NCI-H1930 (cell line): ENCODE measurements around the gene CELF2.

ENCODE experiments used
- DNase-seq, 2 experiments: peaks; one replicate each; lab custom pipeline; 2025; lab: John Stamatoyannopoulos, UW

CELF2 gene

DNA sequence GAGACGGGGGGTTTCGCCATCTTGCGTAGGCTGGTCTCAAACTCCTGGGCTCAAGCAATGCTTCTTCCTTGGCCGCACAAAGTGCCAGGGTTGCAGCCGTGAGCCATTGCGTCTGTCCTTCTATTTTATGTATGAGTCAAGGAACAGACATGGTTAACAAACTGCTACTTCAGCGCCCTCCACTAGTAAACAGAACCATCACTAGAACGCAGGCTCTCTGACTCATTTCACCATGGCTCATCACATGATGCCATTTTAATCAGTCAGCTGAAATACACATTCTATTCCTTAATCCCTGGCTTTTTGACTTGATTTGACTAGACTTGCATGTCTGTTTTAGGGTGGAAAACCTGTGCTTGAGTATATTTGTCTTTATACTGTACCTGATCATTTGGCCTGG, 41.3 kb downstream of the CELF2 start:
- no peak for DNase-seq

DNA sequence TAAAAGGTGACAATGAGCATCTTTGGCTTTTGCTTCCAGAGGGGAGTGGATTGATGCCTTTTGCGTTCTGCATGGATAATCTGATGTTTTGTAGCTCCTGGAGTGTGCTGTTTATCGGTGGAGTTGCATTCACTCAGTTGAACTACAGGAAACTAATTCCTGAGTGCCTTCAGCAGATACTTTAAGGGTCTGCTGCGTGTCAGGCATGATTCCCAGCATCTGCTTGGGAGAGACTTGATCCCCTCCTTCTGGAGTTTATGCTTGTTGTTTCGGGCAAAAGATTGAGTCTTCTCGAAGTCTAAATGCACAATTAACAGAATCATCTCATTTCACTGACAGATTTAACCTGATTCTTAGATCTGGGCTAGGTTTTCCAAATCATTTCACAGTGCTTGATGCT, 46.2 kb downstream of the CELF2 start:
- DNase-seq = no peak

DNA sequence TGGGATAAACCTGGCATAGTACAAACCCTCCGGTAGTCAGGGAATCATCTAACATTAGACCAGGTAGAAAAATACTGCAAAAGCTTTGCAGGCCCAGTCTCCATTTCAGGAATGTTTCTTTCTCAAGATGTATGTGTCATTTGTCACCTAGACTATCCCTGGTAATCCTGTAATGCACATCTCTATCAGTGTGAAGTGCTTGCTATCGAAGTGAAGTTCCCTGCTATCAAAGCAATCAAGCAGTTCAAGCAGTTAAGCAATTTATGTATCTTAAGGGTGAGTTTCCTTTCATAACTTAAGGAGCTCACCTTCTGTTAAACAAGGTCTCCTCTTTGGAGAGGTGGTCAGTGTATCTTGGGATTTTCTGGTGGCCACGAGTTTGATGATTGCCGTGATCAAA, 47.2 kb downstream of the CELF2 start:
- no peak for DNase-seq

DNA sequence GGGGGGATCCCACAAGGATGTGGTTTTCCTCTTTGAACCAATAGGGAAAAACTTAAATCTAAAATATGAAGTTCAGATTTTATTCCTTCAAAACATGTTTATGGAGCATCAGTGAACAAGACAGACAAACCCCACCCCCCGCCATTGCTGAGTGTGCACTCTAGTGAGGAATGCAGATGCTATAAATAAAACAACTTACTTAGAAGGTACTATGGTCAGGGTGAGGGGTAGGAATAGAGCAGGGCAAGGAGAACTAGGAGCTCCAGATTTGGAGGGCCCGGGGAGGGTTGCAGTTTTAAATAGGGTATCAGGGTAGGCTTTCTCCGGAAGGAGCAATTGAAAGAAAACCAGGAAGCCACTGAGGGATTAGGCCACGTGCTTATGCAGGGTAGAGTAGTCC, 47.9 kb downstream of the CELF2 start:
- no peak for DNase-seq

DNA sequence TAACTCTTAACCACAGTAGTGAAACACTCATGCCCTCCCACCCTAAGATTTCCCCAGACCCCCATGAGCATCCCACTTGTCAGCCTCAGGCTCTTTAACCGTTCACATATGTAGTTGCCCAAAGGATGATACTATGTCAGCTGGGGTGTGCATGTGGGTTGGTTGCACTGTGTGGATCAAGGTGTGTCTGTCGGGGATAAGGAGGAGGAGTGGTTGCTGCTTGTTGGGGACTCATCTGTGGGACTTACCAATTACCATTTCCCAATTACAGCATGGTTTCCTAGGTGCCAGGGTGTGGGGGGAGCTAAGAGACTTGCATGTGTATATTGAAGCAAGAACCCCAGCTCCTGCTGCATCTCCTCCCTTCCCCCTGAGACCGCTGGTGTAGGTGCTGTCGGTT, 48.8 kb downstream of the CELF2 start:
- DNase-seq = no peak

DNA sequence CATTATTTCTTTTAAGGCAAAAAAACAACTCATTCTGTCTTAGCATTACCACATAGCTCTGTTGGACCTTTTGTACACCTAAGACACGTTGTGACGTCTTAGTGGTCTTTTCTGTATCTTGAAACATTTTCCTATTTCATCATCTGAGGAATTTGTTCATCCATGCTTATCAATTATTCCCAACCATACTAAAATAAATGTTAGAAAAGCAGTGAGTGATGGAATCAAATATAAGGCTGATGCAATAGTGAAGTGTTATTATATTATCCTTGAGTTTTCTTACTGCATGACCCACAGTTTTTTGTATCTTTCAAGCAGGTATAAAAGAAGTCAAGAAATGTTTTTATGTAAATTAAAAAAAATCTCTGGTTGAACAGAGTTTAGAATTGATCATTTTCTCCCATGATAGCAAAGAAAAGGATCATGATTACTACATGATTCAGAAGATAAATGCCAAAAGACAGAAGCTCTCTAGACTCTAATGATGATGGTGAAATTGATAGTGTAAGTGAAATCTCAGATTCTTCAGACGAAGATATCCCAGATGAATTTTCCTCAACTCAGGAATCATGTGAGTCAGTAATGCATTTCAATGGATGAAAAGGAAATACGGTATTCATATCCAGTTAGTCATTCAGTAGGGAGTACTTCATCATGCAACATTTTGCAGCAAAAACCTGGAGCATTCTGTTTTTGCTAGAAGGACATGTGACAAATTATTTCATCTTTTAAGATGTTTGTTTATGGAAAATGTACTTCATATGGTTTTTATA, 51.4 kb downstream of the CELF2 start:
- no peak for DNase-seq

DNA sequence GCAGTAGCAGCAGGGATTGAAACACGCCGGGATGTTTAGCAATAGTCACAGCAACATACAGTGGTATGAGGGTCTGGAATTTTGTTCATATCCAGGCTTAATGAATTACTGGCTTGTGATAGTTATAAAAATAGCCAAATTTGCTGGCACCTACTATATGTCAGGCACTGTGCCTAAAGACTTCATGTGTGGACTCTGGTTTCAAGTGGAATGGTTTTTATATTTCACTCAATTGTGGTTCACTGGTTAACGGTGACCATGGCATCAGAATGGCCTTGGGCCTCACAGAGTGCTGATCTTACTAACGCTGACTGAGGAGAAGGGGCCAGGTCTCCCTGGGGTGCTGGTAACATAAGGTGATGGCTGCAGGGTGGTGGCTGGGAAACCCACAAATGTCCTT, 55.7 kb downstream of the CELF2 start:
- no peak for DNase-seq

DNA sequence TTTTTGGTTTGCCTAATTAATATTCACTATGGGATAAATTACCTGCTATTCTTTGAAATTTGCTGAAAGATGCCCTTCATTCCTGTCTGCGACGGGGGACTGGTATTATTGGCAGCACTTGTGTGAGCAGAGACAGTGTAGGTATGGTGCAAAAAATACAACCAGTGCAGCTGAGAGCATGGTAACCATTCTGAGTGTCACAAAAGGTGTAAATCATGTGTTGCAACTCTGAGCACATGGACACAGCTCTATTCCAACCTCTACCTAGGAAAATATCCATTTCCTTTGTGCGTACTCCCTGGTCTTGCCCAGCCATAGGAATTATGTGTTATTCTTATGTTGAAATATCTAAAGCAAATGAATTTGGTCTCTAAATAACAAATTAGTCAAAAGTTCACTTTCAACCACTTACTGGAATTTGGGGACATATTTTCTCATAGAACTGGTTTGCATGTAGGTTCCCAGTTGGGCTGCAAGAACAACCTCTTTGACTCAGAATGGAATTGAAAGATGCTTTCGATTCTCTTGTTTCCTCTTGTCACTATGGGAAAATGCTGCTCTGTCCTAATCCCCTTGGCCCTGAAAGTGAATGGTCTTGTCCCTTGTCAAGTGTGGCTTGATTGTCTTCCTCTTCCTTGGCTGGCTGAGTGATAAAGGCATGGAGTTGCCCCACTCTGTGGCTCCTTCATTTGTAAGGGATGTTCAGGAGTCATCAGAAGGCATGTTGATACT, 57.0 kb downstream of the CELF2 start:
- DNase-seq = no peak

DNA sequence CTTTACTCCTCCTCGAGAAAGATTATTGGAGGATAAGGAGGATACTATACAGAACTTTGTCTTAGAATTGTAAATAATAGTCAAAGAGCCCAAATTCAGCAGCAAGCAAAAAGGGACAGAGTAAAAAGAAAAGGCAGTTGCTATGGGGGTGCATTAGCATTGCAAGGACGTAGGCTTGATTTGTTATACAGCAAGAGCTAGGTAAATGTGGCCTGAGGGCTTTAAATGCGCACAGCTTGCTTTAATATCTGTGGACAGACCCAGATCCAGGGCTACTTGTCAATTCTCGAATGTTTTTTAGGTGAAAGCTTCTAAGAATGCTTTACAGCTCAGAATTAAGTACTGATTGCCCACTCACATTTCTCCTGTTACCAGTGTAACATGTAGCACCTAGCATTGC, 58.5 kb downstream of the CELF2 start:
- no peak for DNase-seq

DNA sequence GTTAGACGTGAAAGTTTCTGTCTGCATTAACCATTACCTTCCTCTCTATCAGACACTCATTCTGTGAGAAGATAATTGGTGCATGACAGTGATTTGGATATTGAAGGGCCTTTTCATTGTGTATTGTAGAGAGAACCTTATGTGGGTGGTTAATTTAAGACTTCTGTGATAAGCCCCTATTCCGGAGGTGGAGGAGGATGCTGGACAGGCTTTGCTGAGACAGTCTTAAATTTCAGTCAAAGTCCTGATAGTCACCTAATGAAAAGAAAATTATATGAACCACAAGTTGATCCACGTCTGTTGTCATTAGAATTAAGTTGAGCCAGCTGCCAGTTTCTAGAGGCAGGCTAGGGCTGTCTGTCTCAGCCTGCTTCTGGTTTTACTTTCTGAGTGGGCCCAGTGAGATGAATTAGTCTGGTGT, 62.9 kb downstream of the CELF2 start:
- no peak for DNase-seq

DNA sequence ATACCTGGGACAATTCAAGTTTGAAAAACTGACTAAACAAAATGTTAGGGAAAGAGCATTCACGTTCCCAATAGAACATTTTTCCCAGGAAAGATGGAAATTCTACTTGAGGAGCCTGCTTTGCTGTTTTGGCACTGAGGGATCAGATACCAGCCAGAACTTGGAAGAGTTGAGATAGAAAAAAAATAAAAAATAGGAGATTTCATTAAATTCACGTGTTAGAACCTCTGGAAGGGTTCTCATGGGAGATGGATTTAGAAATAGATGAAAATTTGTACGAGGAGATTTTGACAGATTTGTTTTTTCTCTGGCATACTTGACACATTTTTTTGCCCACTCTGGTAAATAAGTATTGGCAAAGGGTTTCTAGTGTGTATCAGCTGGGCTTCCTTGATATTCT, 63.7 kb downstream of the CELF2 start:
- no peak for DNase-seq

DNA sequence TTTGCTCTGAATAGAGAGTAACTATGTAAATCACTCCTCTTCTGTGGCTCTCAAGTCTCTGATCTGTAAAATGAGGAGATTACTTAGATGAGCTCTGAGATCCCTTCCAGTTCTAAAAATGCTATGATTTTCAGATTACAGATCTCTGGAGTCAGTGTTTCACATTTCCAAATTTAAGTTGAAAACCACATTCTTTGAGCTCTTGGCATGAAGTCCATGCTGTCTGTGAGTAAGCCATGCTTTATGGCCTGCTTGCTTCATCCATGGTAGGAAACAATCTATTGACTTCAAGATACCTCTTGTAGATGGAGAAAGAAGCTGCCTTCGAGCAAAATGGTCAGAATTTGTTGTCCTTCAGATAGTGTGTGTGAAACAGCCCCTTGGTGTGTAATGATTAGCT, 64.9 kb downstream of the CELF2 start:
- no peak for DNase-seq

DNA sequence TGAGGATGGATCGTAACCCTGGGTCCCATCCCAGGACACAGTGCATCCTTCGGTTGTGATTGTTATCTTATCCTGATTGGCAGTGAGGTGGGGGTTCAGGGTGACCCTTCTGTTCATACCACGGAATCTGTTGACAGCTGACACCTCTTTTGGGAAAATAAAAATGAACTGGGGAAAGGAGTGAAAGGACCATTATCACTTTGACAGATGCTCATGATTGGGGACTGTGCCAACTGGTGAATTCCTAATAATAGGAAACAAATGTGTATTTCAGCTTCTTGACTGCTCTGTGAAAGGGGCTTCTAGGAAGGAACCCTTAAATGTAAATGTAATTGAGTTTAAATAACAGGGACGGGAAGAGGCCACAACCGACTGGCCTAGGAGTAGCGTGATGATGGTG, 65.4 kb downstream of the CELF2 start:
- DNase-seq = no peak

DNA sequence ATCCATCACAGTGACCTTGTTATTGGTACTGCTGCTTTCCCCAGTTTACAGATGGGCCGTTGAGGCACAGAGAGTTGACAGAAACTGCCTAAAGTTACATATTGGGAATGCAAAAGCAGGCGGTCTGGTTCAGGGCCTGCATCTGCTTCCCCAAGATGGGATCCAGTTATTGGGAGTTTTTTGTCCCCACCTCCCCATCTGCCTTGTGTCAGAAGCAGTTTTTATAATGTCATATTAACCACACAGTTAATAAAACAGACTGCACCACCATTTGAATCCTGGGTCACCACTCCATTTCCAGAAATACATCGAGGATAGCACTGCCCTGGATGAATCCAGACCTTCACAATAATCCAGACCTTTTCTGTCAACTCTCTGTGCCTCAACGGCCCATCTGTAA, 67.9 kb downstream of the CELF2 start:
- no peak for DNase-seq

DNA sequence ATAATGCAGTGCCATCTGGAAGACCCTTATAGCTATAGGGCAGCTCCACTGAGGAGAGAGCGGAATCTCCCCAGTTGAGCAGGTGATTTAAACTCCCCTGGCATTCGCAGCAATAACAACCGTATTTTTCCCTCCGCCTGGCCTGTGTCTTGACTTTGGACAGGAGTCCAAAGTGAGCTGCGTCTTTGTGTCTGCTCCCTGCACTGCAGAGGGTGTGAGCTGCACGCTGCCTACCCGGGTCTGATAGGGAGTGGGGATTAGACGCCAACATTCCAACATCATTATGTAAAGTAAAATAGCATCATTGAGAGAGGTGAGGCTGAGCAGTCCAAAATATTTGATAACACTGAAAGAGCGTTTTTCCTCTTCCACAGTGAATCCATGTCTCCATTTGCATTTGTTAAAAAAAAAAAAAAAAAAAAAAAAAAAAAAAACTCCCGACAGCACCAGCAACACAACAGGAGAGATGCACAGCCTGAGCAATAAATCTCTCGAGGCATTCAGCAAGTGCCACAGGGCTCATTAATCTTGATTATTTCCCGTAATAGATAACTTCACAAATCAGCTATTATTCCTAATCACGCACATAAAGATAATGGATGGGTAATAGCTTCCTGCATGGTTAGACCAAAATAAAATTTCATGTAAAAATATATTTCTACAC, 68.6 kb downstream of the CELF2 start:
- DNase-seq = no peak

DNA sequence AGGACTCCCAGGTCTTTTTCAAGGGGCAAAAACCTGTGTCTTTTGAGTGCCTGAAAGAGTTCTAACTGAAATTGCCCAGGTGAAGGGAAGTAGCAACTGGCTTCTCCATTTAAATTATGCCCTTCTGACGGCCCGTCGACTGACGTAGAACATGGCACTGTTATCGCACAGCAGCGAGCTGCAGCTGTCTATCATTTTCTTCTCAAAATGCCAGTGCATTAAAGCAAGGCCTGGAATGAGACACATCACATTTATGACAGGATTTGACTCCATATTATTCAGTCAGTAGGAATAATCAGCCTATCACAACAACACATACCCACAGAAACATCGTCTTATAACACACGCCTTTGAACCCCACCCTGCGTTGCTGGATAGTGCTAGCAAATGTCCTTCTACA, 69.7 kb downstream of the CELF2 start:
- DNase-seq = no peak

DNA sequence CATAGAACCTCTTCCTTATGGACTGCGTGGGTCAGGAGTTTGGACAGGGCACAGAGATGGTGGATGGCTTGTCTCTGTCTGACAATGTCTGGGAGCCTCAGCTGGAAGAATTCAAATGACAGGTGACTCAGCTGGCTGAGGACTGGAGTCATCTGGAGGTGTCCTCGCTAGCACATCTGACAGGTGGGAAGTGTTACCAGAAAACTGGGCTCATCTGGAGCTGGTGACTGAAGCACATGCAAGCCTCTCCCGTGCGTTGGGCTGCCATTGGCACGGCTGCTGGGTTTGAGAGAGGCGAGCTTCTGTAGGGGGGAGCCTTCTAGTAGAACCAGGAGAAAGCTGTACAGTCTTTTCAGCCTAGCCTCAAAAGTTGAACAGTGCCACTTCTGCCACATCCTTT, 71.0 kb downstream of the CELF2 start:
- DNase-seq = no peak

DNA sequence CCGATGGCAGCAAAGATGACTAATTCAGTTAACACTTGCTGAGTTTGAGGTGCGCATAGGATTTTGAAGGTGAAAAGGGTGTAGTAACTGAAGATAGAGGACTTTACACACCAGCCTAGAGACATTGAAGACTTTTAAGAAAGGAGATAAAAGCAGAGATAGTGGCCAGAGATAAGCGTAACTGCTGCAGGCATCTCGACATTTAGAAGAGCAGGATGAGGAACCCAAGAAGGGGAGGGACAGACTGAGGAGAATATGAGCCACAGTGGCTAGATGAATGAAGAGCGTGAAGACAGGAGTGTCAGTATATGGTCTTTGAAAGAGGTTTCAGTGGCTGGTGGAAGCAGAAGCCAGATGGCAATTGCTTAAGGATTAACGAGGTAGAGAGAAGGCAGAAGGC, 71.6 kb downstream of the CELF2 start:
- DNase-seq = no peak

DNA sequence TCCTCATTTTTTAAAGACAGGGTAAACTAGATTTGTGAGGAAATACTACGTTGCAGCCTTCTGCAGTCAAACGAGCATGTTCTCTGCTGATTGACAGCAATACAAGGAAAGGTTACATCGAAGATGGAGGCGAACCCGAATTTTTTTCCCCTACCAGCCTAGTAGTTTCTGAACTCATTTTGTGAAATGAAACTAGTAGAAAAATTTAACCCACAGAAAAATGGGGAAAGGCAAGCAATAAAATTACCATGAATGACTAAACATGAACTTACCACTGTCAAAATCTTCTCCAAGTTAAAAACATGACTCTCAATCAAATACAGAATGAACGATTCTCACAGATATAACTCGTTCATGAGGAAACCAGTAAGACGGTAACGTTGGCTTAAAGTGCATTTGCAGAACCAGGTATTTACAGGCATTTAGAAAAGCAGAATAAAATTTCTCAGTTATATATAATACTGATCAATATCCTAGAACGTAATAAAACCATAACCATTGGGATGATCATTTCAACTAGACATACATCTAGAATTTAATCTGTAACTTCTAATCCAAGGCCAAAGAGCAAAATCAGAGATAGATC, 73.9 kb downstream of the CELF2 start:
- DNase-seq = no peak

DNA sequence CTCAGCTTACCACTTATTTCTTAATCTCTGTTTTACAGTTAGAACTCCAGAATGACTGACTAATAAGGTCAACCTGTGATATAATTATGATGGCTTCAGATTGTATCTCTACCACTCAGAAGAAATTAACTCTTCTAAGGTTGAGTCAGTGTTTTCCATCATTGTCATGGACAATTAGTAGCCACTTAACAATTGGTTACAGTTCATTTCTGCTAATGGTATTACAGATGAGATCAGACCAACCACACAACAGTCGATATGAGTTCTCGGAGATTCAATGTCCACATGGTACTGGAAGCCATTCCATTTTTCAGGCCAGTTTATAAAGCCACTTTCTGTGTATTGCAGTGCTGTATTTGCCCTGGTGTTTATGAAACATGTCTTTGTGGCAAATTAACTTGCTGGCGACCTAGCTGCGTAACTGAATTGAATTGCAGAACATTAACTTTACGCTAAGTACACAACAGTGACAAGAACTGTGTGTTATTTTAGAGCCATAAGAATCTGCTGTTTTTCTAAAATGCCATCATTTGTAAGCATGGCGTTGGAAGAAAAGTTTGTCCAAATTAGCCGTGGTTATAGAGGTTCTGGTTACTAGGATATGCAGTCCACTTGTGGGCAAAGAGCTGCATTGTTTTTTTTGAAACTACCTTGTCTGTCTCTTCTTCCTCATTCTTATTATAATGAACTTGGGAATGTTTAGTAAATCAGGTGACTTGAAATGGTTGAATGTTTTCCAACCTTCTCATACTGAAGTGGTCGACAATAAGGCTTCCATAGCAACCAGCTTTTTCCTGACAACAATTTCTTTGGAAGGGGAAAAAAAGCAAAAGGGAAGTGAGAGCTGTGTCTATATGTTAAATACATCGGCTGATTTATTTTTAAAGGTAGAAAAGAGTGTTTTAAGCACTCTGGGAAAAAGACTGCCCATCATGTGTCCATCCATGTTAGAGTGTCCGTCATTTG, 76.4 kb downstream of the CELF2 start:
- no peak for DNase-seq

DNA sequence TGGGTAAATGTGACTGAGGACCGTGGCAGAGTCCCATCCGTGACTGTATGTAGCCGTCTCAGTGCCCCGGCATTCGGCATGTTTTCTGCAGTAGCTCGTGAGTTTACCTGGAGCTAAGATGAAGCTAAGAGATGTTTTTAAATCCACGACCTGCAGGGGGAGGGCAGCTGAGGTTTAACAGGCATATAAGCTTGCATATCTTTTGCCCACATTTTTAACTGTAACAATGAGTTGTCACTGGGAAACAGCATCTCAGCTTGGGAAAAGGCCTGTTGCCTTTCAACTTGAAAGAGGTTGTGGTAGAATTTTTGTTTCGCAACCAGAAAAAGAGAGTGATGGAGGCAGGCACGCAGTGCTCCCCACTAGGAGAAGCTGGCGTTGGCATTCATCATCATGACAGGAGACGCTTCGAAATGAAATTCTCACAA, 77.7 kb downstream of the CELF2 start:
- no peak for DNase-seq

DNA sequence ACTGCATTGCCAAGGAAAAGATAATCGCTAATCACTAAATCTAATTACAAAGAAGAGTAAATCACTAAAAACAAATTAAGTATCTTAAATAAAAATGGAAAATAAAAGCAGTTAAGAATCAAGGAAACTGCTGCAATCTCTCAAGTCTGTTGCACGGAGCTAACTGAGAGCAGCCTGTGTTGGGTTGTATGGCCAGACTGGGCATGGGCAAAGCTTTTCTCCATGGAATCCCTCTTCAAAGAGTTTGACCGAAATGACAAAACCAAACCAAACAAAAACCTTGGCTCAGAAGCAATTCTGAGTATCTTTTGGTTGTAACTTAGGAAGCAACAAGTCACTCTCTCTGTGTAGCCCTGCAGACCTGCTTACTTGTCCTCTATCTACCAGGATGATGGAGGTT, 78.8 kb downstream of the CELF2 start:
- no peak for DNase-seq
